GM12874 (cell line): Measurements from ENCODE around the gene HBG1.

Source experiments
- TF ChIP-seq, protein P1 (sequence below): IDR thresholded peaks from 2 replicates; pipeline ENCODE4 v1.5.1; 2011; ENCODE audit warnings: low read depth, mild to moderate bottlenecking, control low read depth, low read length, moderate library complexity; ENCODE audit not compliant: insufficient read depth

Gene HBG1

DNA sequence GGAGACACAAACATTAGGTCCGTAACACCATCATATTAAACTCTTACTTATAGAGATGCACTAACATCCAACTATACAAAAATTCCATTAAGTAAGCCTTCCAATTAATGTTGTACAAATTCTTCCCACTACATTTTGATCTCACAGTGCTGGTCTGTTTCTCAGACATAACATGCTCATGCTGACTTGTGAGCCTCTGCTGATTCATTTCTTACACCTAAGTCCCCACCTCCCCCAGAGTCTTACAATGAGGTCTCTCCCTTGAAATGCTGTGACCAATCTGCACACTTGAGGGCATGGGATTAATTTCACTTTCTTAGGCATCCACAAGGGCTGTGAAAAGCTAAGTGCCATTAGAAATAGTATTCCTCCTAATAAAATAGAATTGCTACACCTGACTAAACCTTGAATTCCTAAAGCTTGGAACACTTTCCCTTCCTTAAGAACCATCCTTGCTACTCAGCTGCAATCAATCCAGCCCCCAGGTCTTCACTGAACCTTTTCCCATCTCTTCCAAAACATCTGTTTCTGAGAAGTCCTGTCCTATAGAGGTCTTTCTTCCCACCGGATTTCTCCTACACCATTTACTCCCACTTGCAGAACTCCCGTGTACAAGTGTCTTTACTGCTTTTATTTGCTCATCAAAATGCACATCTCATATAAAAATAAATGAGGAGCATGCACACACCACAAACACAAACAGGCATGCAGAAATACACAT is 2.0 kb downstream of the HBG1 start:
- TF ChIP-seq, protein P1, sequence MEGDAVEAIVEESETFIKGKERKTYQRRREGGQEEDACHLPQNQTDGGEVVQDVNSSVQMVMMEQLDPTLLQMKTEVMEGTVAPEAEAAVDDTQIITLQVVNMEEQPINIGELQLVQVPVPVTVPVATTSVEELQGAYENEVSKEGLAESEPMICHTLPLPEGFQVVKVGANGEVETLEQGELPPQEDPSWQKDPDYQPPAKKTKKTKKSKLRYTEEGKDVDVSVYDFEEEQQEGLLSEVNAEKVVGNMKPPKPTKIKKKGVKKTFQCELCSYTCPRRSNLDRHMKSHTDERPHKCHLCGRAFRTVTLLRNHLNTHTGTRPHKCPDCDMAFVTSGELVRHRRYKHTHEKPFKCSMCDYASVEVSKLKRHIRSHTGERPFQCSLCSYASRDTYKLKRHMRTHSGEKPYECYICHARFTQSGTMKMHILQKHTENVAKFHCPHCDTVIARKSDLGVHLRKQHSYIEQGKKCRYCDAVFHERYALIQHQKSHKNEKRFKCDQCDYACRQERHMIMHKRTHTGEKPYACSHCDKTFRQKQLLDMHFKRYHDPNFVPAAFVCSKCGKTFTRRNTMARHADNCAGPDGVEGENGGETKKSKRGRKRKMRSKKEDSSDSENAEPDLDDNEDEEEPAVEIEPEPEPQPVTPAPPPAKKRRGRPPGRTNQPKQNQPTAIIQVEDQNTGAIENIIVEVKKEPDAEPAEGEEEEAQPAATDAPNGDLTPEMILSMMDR, result no peak

GRCh38 chr11:5246772-5247471 is 2.7 kb downstream of the HBG1 start:
- TF ChIP-seq, protein P1, result no peak

DNA sequence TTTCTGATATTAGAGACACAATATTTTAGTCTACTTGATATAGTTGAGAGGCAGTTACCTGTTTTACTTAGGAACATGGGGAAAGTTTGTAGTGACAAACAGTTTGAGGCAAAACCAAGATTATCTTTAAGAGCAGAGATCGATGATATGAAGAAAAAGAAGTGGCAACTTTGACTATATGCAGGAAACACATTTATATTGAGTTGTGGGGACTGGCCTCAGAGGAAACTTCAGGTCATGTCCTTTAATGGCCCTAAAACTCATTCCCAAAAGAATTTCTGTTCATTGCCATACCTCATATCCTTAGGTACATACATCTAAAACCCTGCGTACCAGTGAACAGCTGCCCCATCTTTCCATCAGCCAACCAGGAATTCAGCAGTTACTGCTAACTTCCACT is 4.5 kb downstream of the HBG1 start:
- TF ChIP-seq, protein P1, result no peak

- TF ChIP-seq, protein P1, result no peak
These were observed 5.9 kb downstream of the HBG1 start for GRCh38 chr11:5243816-5244180.

DNA sequence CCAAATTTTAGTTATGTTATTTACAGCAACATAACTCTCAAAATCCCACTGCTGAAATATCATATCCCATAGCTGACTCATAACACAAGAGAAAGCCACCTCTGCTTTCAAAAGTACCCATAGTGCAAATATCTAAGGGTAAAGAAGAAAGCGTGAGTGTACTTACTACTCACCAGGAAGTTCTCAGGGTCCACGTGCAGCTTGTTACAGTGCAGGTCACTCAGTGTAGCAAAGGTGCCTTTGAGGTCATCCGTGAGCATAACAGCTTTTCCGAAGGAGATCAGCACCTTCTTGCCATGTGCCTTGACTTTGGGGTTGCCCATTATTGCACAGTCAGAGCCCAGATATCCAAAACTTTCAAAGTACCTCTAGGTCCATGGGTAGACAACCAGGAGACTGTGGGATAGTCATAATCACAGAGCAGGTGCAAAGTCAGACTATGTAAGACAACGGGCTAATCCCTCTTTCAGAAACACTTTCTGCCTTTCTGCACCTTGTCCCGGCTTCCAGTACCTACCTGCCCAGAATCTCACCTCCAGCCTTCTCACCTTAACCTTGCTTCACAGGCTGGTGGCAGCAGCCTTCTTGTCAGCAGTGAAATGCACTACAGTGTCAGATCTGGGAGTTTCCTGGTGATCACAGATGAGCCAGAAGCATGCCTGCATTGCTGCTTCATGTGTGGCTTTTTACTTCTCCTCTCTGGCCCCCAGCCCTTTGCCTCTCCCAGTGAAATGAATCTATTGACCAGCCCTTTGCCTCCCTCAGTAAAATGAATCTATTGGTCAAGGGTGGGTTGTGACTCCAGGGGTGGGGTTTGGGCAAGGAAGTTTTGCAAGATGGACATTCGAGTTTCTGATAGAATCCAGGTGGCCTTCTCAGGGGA is 6.5 kb downstream of the HBG1 start:
- TF ChIP-seq, protein P1, result no peak

DNA sequence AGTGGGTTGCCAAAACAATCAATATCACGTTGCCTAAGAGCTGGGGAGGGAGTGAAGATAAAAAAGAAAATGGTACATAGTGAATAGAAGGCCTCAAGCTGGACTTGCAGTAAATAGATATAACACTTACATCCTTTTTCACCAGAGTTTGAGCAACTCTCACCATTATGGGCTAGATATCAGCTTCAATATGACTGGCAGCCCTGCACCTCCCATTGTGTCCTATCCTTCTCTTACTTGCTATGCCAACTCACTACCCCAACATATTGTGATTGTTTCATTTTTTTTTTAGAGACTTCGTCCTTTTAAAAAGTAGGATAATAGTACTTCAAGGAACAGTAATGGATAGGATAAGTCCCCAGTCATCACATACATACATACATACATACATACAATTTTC is 7.4 kb downstream of the HBG1 start:
- TF ChIP-seq, protein P1, result no peak

GRCh38 chr11:5241458-5241857 is 8.2 kb downstream of the HBG1 start:
- TF ChIP-seq, protein P1, result no peak
